Esophagus muscularis mucosa (tissue), 4 donors: Measurements from ENCODE around the gene S1PR3. TPM values are rescaled to one million over a fixed set of nuclear protein-coding genes. Genes with fewer than 3 reads are reported as not detected.
A peak's percentile ranks its signal among the peaks of the same experiment; 100 is the strongest.

Experiments used
- DNase-seq: peaks from one replicate; pipeline ENCODE4 v3.0.0-alpha.2; 2017; ENCODE audit errors: extremely low spot score
- H3K27ac ChIP-seq, 4 donors: fragments of 200-600 bp; sonication (generic); replicated peaks in 1 of 4; 1 replicate in 3 of 4; 2 replicates in 1 of 4; pipeline ENCODE4 v1.5.1; 2016 to 2019; ENCODE audit warnings: mild to moderate bottlenecking in 1 of 4
- H3K27me3 ChIP-seq, 4 donors: fragments of 200-600 bp; sonication (generic); one replicate each; pipeline versions ENCODE4 v1.5.1 to v1.6.0; 2016 to 2019
- H3K36me3 ChIP-seq, 4 donors: fragments of 200-600 bp; sonication (generic); one replicate each; pipeline ENCODE4 v1.5.1; 2016 to 2019
- H3K4me1 ChIP-seq, 4 donors: fragments of 200-600 bp; sonication (generic); one replicate each; pipeline ENCODE4 v1.5.1; 2016 to 2019
- H3K4me3 ChIP-seq, 4 donors: fragments of 200-600 bp; sonication (generic); 1 replicate in 2 of 4; 2 replicates in 2 of 4; pipeline ENCODE4 v1.5.1; 2016 to 2019; ENCODE audit warnings: mild to moderate bottlenecking in 4 of 4, moderate library complexity in 1 of 4
- H3K9me3 ChIP-seq, 4 donors: fragments of 200-600 bp; sonication (generic); 1 replicate in 3 of 4; 2 replicates in 1 of 4; pipeline ENCODE4 v1.5.1; 2016 to 2019
- EP300 ChIP-seq: sonication (generic); formaldehyde crosslinking; IDR thresholded peaks from one replicate; pipeline ENCODE4 v1.6.1; 2017; ENCODE audit warnings: antibody characterized with exemption
- POLR2A ChIP-seq: fragments of 450-650 bp; IDR thresholded peaks from one replicate; pipeline ENCODE4 v1.6.1; 2017; ENCODE audit warnings: antibody characterized with exemption, moderate library complexity, mild to moderate bottlenecking, low read depth
- POLR2AphosphoS5 ChIP-seq, 2 donors: sonication (generic); formaldehyde crosslinking; IDR thresholded peaks; one replicate each; pipeline ENCODE4 v1.6.1; 2017; ENCODE audit warnings: antibody characterized with exemption in 2 of 2
- WGBS: methylation state at CpG from one replicate; pipeline ENCODE4 v1.1.5; 2018; 5-methylcytosine and 5-hydroxymethylcytosine counted together
- intact Hi-C: fragments of 100-400 bp; cut with DNase I; formaldehyde crosslinking; loops from one replicate; pipeline ENCODE4 v1.15.1; 2023
- total RNA-seq, 4 donors: library from RNA; depleted of rRNA; stranded (reverse); fragments of >200 nt; gene quantifications; one replicate each; pipeline versions ENCODE4 v1.1.0 to v1.2.1, GENCODE V29; 2016
- TF ChIP-seq, protein P1 (sequence below), 3 experiments: fragments of 200-600 bp in 2 of 3; fragments of 450-650 bp in 1 of 3; sonication (generic) in 2 of 3; IDR thresholded peaks; one replicate each; pipeline ENCODE4 v1.5.1; 2017 to 2019; ENCODE audit warnings: antibody characterized with exemption in 3 of 3, mild to moderate bottlenecking in 2 of 3, moderate library complexity in 1 of 3

Gene S1PR3
- total RNA-seq, 4 donors from 2014 or later: 184 to 340 (median 223) TPM

DNA sequence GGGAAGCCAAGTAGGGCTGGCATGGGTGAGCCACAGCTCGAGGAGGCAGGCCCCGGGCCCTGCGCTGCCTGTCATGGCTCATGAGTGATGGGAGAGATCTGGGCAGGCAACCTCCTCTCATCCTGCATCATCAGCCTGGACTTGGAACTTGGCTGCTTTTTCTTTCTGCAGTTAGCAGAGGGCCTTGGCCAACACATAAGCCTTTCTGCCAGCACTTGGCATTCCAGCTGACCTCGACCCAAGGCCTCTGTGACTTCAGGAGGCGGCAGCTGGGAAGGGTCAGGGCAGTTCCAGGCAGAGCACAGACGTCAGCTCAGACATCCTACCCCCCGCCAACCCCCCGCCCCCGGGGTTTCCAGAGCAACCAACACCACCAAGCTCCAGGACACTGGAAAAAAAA is 7.6 kb downstream of the S1PR3 start:
- Histone ChIP-seq H3K4me1 (peaks cover 52 to 100% (median 100%) of the 10 kb centered on the region in 4 donors), H3K36me3 (peaks cover 7 to 39% (median 30%) of the 10 kb centered on the region in 4 donors), H3K9me3 (no peaks in the 10 kb centered on the region), H3K27me3 (no peaks in the 10 kb centered on the region), H3K4me3 (peak overlapping the region in 2 of 4 donors; percentile 10 to 100), H3K27ac (peak overlapping the region; percentile 97 to 100 (median 99))
- intact Hi-C loops: loop anchor here (2.0 to 5.0 kb wide), 2 partner anchors 222 to 256 kb away; no protein-coding TSS in a partner anchor
- TF ChIP-seq POLR2A (no peak), POLR2AphosphoS5 (IDR thresholded peaks at IDR 0.05) (peak; percentile 77 to 84), EP300 (peak; percentile 82)
- TF ChIP-seq, protein P1, sequence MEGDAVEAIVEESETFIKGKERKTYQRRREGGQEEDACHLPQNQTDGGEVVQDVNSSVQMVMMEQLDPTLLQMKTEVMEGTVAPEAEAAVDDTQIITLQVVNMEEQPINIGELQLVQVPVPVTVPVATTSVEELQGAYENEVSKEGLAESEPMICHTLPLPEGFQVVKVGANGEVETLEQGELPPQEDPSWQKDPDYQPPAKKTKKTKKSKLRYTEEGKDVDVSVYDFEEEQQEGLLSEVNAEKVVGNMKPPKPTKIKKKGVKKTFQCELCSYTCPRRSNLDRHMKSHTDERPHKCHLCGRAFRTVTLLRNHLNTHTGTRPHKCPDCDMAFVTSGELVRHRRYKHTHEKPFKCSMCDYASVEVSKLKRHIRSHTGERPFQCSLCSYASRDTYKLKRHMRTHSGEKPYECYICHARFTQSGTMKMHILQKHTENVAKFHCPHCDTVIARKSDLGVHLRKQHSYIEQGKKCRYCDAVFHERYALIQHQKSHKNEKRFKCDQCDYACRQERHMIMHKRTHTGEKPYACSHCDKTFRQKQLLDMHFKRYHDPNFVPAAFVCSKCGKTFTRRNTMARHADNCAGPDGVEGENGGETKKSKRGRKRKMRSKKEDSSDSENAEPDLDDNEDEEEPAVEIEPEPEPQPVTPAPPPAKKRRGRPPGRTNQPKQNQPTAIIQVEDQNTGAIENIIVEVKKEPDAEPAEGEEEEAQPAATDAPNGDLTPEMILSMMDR (IDR thresholded peaks at IDR 0.05): no peak
- WGBS: 21% methylated on average over 9 of the region's 9 CpGs
- no peak for DNase-seq

DNA sequence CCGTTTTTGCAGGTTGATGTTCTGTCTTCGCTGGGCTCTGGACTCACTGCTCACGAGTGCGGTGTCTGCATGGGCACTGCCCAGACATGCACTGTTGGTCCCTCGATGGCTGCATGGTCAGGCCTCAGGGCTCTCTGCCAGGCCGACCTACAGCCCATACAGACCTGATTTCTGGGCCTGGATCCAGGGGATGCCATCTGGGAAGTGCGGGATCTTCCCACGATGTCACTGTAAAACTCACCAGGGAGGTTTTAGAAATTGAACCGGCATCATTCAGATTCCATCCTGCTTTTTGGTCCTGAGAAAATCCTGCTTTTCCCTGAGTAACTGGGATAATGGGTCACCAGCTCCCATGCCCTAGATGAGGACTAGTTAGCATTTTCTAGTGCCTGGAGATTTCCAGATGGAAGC is 9.1 kb downstream of the S1PR3 start:
- H3K27ac ChIP-seq: peak overlapping the region; percentile 97 to 100 (median 99)
- TF ChIP-seq, protein P1 (IDR thresholded peaks at IDR 0.05): no peak
- TF ChIP-seq POLR2AphosphoS5 (IDR thresholded peaks at IDR 0.05): peak in 1 of 2 donors; percentile 4

DNA sequence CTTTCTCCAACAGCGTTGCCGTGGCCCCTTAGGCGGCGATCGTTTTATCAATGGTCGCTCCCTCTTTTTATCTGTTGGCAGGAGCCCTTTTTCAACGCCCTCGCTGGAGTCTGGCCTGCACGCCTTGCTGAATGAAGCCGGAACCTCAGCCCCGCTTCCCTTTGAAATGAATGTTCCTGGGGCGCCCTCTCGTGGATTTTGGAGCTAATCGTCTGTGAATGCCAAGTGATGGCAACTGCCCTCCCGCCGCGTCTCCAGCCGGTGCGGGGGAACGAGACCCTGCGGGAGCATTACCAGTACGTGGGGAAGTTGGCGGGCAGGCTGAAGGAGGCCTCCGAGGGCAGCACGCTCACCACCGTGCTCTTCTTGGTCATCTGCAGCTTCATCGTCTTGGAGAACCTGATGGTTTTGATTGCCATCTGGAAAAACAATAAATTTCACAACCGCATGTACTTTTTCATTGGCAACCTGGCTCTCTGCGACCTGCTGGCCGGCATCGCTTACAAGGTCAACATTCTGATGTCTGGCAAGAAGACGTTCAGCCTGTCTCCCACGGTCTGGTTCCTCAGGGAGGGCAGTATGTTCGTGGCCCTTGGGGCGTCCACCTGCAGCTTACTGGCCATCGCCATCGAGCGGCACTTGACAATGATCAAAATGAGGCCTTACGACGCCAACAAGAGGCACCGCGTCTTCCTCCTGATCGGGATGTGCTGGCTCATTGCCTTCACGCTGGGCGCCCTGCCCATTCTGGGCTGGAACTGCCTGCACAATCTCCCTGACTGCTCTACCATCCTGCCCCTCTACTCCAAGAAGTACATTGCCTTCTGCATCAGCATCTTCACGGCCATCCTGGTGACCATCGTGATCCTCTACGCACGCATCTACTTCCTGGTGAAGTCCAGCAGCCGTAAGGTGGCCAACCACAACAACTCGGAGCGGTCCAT is 10.0 kb downstream of the S1PR3 start:
- Histone ChIP-seq H3K4me1 (peaks cover 41 to 99% (median 95%) of the 10 kb centered on the region in 4 donors), H3K9me3 (no peaks in the 10 kb centered on the region), H3K4me3 (peak overlapping the region; percentile 8 to 35 (median 15)), H3K27ac (peak overlapping the region; percentile 97 to 100 (median 99)), H3K36me3 (peaks cover 7 to 51% (median 35%) of the 10 kb centered on the region in 4 donors), H3K27me3 (no peaks in the 10 kb centered on the region)
- DNase-seq: peak; percentile 97
- 15% methylated on average over 32 of the region's 52 CpGs for WGBS
- intact Hi-C loops: loop anchor here (2.0 to 10.0 kb wide), 3 partner anchors 279 to 406 kb away; no protein-coding TSS in a partner anchor
- TF ChIP-seq, protein P1 (IDR thresholded peaks at IDR 0.05): peak; percentile 72 to 82 (median 81)
- TF ChIP-seq POLR2A: no peak
- peak; percentile 50 to 69 for TF ChIP-seq POLR2AphosphoS5 (IDR thresholded peaks at IDR 0.05)
- no peak for TF ChIP-seq EP300

More for the DNA sequence above, 9.1 kb downstream of the S1PR3 start:
- no peaks in the 10 kb centered on the region for H3K27me3 ChIP-seq
- H3K36me3 ChIP-seq: peaks cover 7 to 51% (median 36%) of the 10 kb centered on the region in 4 donors
- 52% methylated on average over 7 of the region's 9 CpGs for WGBS
- DNase-seq: no peak
- peaks cover 41 to 99% (median 95%) of the 10 kb centered on the region in 4 donors for H3K4me1 ChIP-seq
- intact Hi-C loops: loop anchor here (2.0 to 10.0 kb wide), 3 partner anchors 278 to 406 kb away; no protein-coding TSS in a partner anchor
- peak overlapping the region in 1 of 4 donors; percentile 15 for H3K4me3 ChIP-seq
- no peaks in the 10 kb centered on the region for H3K9me3 ChIP-seq

DNA sequence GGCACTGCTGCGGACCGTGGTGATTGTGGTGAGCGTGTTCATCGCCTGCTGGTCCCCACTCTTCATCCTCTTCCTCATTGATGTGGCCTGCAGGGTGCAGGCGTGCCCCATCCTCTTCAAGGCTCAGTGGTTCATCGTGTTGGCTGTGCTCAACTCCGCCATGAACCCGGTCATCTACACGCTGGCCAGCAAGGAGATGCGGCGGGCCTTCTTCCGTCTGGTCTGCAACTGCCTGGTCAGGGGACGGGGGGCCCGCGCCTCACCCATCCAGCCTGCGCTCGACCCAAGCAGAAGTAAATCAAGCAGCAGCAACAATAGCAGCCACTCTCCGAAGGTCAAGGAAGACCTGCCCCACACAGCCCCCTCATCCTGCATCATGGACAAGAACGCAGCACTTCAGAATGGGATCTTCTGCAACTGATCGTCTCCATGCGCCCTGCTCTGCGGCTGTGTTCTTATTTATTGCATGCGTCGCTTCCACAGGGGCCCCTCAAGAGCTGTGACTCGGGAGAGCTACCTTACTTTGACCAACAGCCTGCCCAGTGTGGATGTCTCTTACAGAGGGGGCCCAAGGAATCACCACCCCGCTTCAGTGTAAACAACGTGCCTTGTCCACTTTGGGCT is 10.8 kb downstream of the S1PR3 start:
- Histone ChIP-seq H3K4me3 (no peak overlapping the region), H3K27ac (peak overlapping the region; percentile 97 to 100 (median 99)), H3K27me3 (no peaks in the 10 kb centered on the region), H3K9me3 (no peaks in the 10 kb centered on the region), H3K4me1 (peaks cover 41 to 99% (median 95%) of the 10 kb centered on the region in 4 donors), H3K36me3 (peaks cover 7 to 47% (median 31%) of the 10 kb centered on the region in 4 donors)
- intact Hi-C loops: loop anchor here (2.0 to 10.0 kb wide), 3 partner anchors 280 to 407 kb away; no protein-coding TSS in a partner anchor
- TF ChIP-seq, protein P1 (IDR thresholded peaks at IDR 0.05): no peak
- TF ChIP-seq EP300 (no peak), POLR2AphosphoS5 (IDR thresholded peaks at IDR 0.05) (no peak), POLR2A (no peak)
- WGBS: 72% methylated on average over 8 of the region's 27 CpGs
- peak; percentile 79 for DNase-seq
